ENCODE data around the gene INSYN2A.

INSYN2A gene, protein sequence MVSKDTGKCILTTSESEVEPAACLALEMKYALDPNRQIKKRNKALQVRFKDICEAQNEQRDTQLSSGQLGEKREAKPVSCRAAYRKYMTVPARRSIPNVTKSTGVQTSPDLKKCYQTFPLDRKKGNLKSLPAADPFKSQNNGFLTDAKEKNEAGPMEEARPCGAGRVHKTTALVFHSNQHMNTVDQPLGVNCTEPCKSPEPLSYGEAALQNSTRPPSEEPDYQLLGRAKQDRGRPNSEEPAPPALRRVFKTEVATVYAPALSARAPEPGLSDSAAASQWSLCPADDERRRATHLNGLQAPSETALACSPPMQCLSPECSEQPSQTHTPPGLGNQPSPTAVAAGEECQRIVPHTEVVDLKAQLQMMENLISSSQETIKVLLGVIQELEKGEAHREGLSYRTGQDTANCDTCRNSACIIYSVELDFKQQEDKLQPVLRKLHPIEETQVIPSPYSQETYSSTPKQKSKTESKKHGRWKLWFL

GRCh38 chr10:127196282-127197153 is at the start of gene INSYN2A:
Gene INSYN2A (minus strand): TSS chr10:127196591. CDS start chr10:127176395, 20,196 bp downstream.
- peak; percentile 52 for DNase-seq (ENCODE audit: low read depth)
- TF ChIP-seq CTCF (conservative IDR thresholded peaks at IDR 0.05; ENCODE audit: control insufficient read depth, insufficient read depth, low read depth, low read length), result no peak
- peak within 1 kb of the TSS; percentile 49 for H3K4me3 ChIP-seq (ENCODE audit: control insufficient read depth, low read depth, low read length)

- DNase-seq (ENCODE audit: low read depth), result no peak
- no peak for TF ChIP-seq CTCF (conservative IDR thresholded peaks at IDR 0.05; ENCODE audit: control insufficient read depth, insufficient read depth, low read depth, low read length)
- H3K4me3 ChIP-seq (ENCODE audit: control insufficient read depth, low read depth, low read length), result no peak overlapping the region
These were observed 49.1 kb upstream of the INSYN2A start for GRCh38 chr10:127245456-127245855.

- no peak overlapping the region for H3K4me3 ChIP-seq (ENCODE audit: control insufficient read depth, low read depth, low read length)
- peak; percentile 36 for DNase-seq (ENCODE audit: low read depth)
- peak; percentile 62 for TF ChIP-seq CTCF (conservative IDR thresholded peaks at IDR 0.05; ENCODE audit: control insufficient read depth, insufficient read depth, low read depth, low read length)
These were observed 47.3 kb upstream of the INSYN2A start for GRCh38 chr10:127243490-127244272.

GRCh38 chr10:127242914-127243313 is 46.5 kb upstream of the INSYN2A start:
- no peak for TF ChIP-seq CTCF (conservative IDR thresholded peaks at IDR 0.05; ENCODE audit: control insufficient read depth, insufficient read depth, low read depth, low read length)
- no peak for DNase-seq (ENCODE audit: low read depth)
- H3K4me3 ChIP-seq (ENCODE audit: control insufficient read depth, low read depth, low read length), result no peak overlapping the region

DNA sequence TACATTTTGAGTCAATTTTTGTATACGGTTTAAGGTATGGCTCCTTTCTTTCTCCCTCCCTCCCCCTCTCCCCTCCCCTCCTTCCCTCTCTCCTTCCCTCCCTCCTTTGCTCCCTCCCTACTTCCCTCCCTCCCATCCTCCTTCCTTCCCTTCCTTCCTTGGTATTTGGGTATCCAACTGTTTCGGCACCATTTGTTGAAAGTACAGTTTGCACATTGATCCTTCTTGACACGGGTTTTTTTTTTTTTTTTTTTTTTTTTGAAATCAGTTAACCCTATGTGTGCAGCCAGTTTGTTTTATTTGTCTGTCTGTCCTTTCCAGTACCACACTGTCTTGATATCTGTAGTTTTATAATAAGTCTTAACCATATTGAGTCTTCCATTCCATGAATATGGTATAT is 39.9 kb upstream of the INSYN2A start:
- TF ChIP-seq CTCF (conservative IDR thresholded peaks at IDR 0.05; ENCODE audit: control insufficient read depth, insufficient read depth, low read depth, low read length), result no peak
- no peak for DNase-seq (ENCODE audit: low read depth)
- no peak overlapping the region for H3K4me3 ChIP-seq (ENCODE audit: control insufficient read depth, low read depth, low read length)

DNA sequence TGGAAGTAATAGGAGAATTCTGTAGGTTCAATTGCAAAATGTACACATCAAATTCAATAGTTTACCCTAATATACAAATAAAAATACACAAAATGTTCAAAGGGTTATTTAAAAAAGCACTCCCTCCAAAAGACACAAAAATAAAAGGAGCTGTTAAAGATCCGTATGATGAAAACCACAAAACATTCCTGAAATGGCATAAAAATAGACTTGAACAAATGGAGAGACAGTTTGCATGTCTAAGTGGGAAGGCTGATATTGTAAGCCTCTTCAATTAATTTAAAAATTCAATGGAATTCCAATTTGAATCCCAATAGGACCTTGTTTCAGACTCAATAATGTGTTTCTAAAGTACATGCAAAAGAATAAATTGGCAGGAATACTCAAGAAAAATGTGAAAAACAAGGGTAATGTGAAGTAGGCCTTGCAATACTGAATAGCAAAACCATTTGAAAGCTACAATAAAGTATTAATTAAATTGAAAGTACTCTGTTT is 38.0 kb upstream of the INSYN2A start:
- TF ChIP-seq CTCF (conservative IDR thresholded peaks at IDR 0.05; ENCODE audit: control insufficient read depth, insufficient read depth, low read depth, low read length), result no peak
- DNase-seq (ENCODE audit: low read depth), result no peak
- H3K4me3 ChIP-seq (ENCODE audit: control insufficient read depth, low read depth, low read length), result no peak overlapping the region
